ENCODE results near the gene HRNR. TPM values are rescaled to one million over a fixed set of nuclear protein-coding genes. Genes with fewer than 3 reads are reported as not detected.

Gene HRNR
- not detected in 2 replicates for total RNA-seq

DNA sequence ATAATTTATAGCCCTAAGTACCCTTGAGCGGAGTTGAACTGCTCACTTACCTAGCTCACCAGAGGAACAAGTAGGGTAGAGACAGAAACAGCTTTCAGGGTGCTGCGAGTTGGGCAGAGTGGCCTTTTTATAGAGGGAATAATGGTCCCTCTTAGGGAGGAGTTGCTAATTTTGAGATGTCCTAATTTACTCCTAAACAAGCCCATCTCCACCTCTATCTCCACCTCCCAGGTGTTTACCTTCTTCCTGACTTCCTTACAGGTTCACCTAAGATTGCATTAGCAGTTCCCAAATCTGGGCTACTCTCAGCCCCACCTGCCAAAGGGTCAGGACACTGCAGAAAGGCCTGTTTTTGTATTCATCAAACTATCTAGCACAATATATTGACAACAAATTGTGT, at the start of gene HRNR:
Gene HRNR (minus strand): TSS at position 101 of the 400 bp plus-strand sequence. CDS start 940 bp downstream, outside the sequence.

Other genes with a start within 250 kb of the HRNR start
- gene S100A10, start 230.3 kb downstream of the HRNR start, total RNA-seq, result 553 and 587 TPM in 2 replicates
- 210 and 218 TPM in 2 replicates for gene S100A11, start 187.2 kb downstream of the HRNR start, total RNA-seq
- not detected in 2 replicates for gene TCHHL1, start 135.1 kb downstream of the HRNR start, total RNA-seq
- gene TCHH, start 108.7 kb downstream of the HRNR start, total RNA-seq, result under 0.01 TPM in 1 of 2 replicates, not detected in the other
- 0.13 and 0.54 TPM in 2 replicates for gene RPTN, start 65.0 kb downstream of the HRNR start, total RNA-seq
- gene FLG, start 101.0 kb upstream of the HRNR start, total RNA-seq, result under 0.01 and 0.54 TPM in 2 replicates
- not detected in 2 replicates for gene FLG2, start 135.8 kb upstream of the HRNR start, total RNA-seq
- not detected in 2 replicates for gene CRNN, start 190.1 kb upstream of the HRNR start, total RNA-seq